Measurements from ENCODE around the gene HTRA3.

The HTRA3 gene

GRCh38 chr4:8295471-8295870 lies 25.9 kb downstream of the HTRA3 start:
- Histone ChIP-seq H3K27ac (no peak overlapping the region), H3K27me3 (replicated peaks) (no peaks in the 10 kb centered on the region), H3K36me3 (replicated peaks) (no peaks in the 10 kb centered on the region), H3K4me3 (ENCODE audit: low read depth, low read length) (no peak overlapping the region)
- in situ Hi-C loops (cut with HindIII; ENCODE audit: low pct_ligation_motif_present, low sequenced_read_pairs): no loop called here
- TF ChIP-seq, protein P1, sequence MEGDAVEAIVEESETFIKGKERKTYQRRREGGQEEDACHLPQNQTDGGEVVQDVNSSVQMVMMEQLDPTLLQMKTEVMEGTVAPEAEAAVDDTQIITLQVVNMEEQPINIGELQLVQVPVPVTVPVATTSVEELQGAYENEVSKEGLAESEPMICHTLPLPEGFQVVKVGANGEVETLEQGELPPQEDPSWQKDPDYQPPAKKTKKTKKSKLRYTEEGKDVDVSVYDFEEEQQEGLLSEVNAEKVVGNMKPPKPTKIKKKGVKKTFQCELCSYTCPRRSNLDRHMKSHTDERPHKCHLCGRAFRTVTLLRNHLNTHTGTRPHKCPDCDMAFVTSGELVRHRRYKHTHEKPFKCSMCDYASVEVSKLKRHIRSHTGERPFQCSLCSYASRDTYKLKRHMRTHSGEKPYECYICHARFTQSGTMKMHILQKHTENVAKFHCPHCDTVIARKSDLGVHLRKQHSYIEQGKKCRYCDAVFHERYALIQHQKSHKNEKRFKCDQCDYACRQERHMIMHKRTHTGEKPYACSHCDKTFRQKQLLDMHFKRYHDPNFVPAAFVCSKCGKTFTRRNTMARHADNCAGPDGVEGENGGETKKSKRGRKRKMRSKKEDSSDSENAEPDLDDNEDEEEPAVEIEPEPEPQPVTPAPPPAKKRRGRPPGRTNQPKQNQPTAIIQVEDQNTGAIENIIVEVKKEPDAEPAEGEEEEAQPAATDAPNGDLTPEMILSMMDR (IDR thresholded peaks at IDR 0.05; ENCODE audit: low read depth, low read length, missing control alignments): no peak
- DNase-seq: no peak

GRCh38 chr4:8296491-8296890 lies 26.9 kb downstream of the HTRA3 start:
- H3K27ac ChIP-seq: no peak overlapping the region
- H3K36me3 ChIP-seq (replicated peaks): no peaks in the 10 kb centered on the region
- no peaks in the 10 kb centered on the region for H3K27me3 ChIP-seq (replicated peaks)
- TF ChIP-seq, protein P1 (IDR thresholded peaks at IDR 0.05; ENCODE audit: low read depth, low read length, missing control alignments): no peak
- no peak for DNase-seq
- no peak overlapping the region for H3K4me3 ChIP-seq (ENCODE audit: low read depth, low read length)
- in situ Hi-C loops (cut with HindIII; ENCODE audit: low pct_ligation_motif_present, low sequenced_read_pairs): no loop called here

DNA sequence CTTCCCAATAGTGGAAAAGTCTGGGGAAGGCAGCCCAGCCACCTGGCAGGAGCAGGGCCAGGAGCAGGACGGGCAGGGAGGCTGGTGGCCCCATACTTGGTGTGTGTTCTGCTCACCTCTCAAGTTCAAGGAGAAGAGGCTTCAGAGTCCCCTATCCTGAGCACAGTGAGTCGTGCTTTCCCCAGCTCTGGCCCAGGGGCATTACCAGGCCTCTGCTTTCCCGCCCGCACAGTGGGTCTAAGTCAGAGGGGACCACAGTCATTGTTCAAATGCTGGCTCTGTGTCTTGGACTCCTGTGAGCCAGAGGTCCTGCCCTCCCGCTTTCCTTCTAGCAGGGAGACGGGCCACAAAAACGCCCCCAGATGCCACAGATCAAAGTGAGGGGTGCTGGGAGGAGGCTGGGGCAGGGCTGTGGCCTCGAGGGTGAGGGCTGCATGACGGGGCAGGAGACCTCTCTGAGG lies 27.6 kb downstream of the HTRA3 start:
- Histone ChIP-seq H3K36me3 (replicated peaks) (no peaks in the 10 kb centered on the region), H3K4me3 (ENCODE audit: low read depth, low read length) (no peak overlapping the region), H3K27me3 (replicated peaks) (no peaks in the 10 kb centered on the region), H3K27ac (no peak overlapping the region)
- DNase-seq: no peak
- in situ Hi-C loops (cut with HindIII; ENCODE audit: low pct_ligation_motif_present, low sequenced_read_pairs): no loop called here
- TF ChIP-seq, protein P1 (IDR thresholded peaks at IDR 0.05; ENCODE audit: low read depth, low read length, missing control alignments): no peak

DNA sequence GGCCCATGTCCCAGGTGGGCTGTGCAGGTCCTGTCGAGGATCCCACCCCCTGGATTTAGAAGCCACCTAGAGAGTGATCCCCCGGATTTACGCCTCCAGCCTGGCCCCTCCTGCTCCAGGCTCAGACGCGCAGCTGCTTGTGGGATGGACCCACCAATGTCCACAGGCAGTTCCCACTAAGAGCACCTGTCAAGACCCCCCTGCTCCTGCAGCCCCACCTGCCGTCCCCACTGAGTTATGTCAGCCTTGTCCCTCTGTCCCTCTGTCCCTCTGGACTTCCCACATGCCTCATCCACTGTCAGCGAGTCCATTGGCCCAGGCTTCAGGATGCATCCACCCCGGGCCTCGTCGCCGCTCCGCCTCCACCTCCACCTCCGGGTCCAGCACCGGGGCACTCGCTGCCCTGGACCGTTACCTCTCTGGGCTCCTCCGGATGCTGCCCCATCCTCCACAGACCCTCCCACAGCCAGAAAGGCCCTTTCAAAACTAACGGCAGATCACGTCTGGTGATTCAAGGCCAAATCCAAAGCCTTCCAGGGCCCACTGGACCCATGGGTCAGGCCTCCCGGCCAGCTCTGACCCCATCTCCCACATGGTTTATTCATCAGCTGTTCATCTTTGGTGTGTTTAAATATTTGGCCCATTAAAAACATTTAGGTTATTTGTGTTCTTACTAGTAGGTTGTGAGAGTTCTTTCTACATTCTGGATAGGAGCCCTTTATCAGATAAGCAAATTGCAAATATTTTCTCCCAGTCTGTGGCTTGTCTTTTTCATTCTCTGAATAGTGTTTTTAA lies 28.3 kb downstream of the HTRA3 start:
- Histone ChIP-seq H3K27me3 (replicated peaks) (no peaks in the 10 kb centered on the region), H3K4me3 (ENCODE audit: low read depth, low read length) (no peak overlapping the region), H3K36me3 (replicated peaks) (no peaks in the 10 kb centered on the region), H3K27ac (no peak overlapping the region)
- TF ChIP-seq, protein P1 (IDR thresholded peaks at IDR 0.05; ENCODE audit: low read depth, low read length, missing control alignments): no peak
- no peak for DNase-seq
- in situ Hi-C loops (cut with HindIII; ENCODE audit: low pct_ligation_motif_present, low sequenced_read_pairs): no loop called here

DNA sequence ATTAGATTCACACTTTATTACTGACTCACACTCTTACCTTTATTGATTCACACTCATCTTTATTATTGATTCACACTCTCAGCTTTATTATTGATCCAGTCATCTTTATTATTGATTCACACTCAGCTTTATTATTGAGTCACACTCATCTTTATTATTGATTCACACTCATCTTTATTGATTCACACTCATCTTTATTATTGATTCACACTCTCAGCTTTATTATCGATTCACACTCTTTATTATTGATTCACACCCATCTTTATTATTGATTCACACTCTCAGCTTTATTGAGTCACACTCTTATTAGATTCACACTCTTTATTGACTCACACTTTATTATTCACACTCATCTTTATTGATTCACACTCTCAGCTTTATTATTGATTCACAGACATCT lies 31.3 kb downstream of the HTRA3 start:
- Histone ChIP-seq H3K36me3 (replicated peaks) (no peaks in the 10 kb centered on the region), H3K27me3 (replicated peaks) (no peaks in the 10 kb centered on the region), H3K4me3 (ENCODE audit: low read depth, low read length) (no peak overlapping the region), H3K27ac (no peak overlapping the region)
- TF ChIP-seq, protein P1 (IDR thresholded peaks at IDR 0.05; ENCODE audit: low read depth, low read length, missing control alignments): no peak
- no peak for DNase-seq
- in situ Hi-C loops (cut with HindIII; ENCODE audit: low pct_ligation_motif_present, low sequenced_read_pairs): no loop called here
